Measurements from ENCODE around the gene MPRIP. TPM values are rescaled to one million over a fixed set of nuclear protein-coding genes. Genes with fewer than 3 reads are reported as not detected.

Gene MPRIP
- total and polyA plus RNA-seq, 8 donors: 80.2 to 518 (median 190) TPM

GRCh38 chr17:17055286-17056155 lies 13.3 kb downstream of the MPRIP start:
- Histone ChIP-seq H3K4me1 (peaks cover 51 to 96% (median 82%) of the 10 kb centered on the region in 4 donors), H3K27me3 (no peaks in the 10 kb centered on the region), H3K4me3 (no peak overlapping the region), H3K27ac (peak overlapping the region; percentile 20 to 73 (median 71)), H3K36me3 (peaks cover 0 to 27% (median 14%) of the 10 kb centered on the region in 4 donors), H3K9me3 (no peaks in the 10 kb centered on the region)
- WGBS, 5 donors: 45 to 66% (median 63%) methylated on average over 14 to 16 of the region's 16 CpGs
- peak; percentile 28 to 58 for DNase-seq
- TF ChIP-seq POLR2A (IDR thresholded peaks at IDR 0.05): no peak
- TF ChIP-seq POLR2AphosphoS5 (IDR thresholded peaks at IDR 0.05): no peak
- TF ChIP-seq CTCF (IDR thresholded peaks at IDR 0.05): no peak
- no peak for TF ChIP-seq EP300 (IDR thresholded peaks at IDR 0.05)
- intact Hi-C loops (cut with DNase I; ENCODE audit: low total_unique reads): no loop called here

DNA sequence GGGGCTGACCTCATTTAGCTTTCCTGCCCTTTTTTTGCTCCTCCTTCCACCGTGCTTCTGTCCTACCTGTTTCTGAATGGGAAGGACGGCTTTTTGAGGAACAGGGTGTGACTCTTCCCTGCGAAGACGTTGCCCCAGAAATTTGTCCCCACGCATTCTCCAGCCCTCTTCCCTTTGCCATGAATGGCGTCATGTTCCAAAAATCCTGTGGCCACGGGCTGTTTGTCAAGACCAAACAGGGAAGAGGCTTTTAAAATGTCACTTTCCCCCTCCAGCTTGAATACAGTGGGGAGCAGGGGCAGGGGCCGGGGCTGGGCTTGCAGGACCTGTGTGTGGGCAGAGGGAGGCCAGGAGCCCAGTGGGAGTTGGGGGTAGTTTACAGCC lies 13.9 kb downstream of the MPRIP start:
- no peaks in the 10 kb centered on the region for H3K9me3 ChIP-seq
- H3K4me3 ChIP-seq: no peak overlapping the region
- H3K36me3 ChIP-seq: peaks cover 0 to 27% (median 14%) of the 10 kb centered on the region in 4 donors
- H3K4me1 ChIP-seq: peaks cover 49 to 96% (median 84%) of the 10 kb centered on the region in 4 donors
- peak overlapping the region; percentile 20 to 73 (median 71) for H3K27ac ChIP-seq
- no peaks in the 10 kb centered on the region for H3K27me3 ChIP-seq
- intact Hi-C loops (cut with DNase I; ENCODE audit: low total_unique reads): no loop called here
- DNase-seq: peak; percentile 24 to 42
- 26 to 39% (median 35%) methylated on average over 8 of the region's 8 CpGs for WGBS, 5 donors
- TF ChIP-seq POLR2AphosphoS5 (IDR thresholded peaks at IDR 0.05) (no peak), POLR2A (IDR thresholded peaks at IDR 0.05) (no peak), EP300 (IDR thresholded peaks at IDR 0.05) (no peak), CTCF (IDR thresholded peaks at IDR 0.05) (no peak)

DNA sequence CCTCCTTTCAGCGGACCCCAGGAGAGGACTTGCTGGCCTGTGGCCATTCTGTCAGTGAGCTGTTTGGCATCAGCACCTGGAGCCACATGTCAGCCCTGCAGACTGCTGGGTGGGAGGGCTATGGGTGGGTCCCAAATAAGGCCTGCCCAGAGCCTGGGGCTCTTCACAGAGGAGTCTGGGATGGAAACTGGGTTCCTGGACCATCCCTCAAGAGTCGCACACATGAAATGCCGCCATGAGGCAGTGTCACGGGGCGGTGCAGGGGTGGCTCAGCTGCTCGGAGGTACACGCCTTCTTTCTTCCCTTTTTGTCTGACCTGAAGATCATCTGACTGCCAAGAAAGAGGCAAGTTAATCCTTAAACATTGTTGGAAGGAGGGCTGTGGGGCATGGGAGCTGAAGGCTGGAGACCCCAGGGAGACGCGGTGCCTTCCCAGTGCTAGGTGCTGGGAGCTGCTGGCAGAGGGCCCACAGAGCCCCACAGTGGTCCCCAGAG lies 14.8 kb downstream of the MPRIP start:
- H3K9me3 ChIP-seq: no peaks in the 10 kb centered on the region
- peaks cover 0 to 28% (median 14%) of the 10 kb centered on the region in 4 donors for H3K36me3 ChIP-seq
- peaks cover 48 to 96% (median 82%) of the 10 kb centered on the region in 4 donors for H3K4me1 ChIP-seq
- 82 to 93% (median 89%) methylated on average over 9 of the region's 9 CpGs for WGBS, 5 donors
- H3K4me3 ChIP-seq: no peak overlapping the region
- DNase-seq: peak in 1 of 2 donors; percentile 19
- H3K27ac ChIP-seq: peak overlapping the region in 2 of 5 donors; percentile 65 to 73
- TF ChIP-seq EP300 (IDR thresholded peaks at IDR 0.05): no peak
- TF ChIP-seq POLR2A (IDR thresholded peaks at IDR 0.05): no peak
- intact Hi-C loops (cut with DNase I; ENCODE audit: low total_unique reads): no loop called here
- no peaks in the 10 kb centered on the region for H3K27me3 ChIP-seq

DNA sequence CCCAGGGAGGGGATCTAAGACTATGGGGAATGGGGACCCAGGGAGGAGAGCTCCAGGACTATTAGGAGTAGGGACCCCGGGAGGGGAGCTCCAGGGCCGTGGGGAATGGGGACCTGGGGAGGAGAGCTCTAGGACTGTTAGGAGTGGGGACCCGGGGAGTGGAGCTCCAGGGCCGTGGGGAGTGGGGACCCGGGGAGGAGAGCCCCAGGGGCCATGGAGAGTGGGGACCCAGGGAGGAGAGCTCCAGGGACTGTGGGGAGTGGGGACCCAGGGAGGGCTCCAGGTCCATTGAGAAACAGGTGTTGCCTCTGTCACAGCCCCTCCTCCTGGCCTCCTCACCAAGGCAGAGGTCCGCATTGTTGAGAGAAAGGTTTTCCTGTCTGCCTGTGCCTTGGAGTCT lies 16.0 kb downstream of the MPRIP start:
- WGBS, 5 donors: 68 to 91% (median 87%) methylated on average over 6 of the region's 6 CpGs
- H3K4me3 ChIP-seq: no peak overlapping the region
- peak overlapping the region in 1 of 5 donors; percentile 21 for H3K27ac ChIP-seq
- TF ChIP-seq EP300 (IDR thresholded peaks at IDR 0.05): no peak
- TF ChIP-seq POLR2A (IDR thresholded peaks at IDR 0.05): no peak
- TF ChIP-seq POLR2AphosphoS5 (IDR thresholded peaks at IDR 0.05): no peak
- no peak for TF ChIP-seq CTCF (IDR thresholded peaks at IDR 0.05)
- H3K4me1 ChIP-seq: peaks cover 46 to 96% (median 82%) of the 10 kb centered on the region in 4 donors
- peak in 1 of 2 donors; percentile 17 for DNase-seq
- H3K27me3 ChIP-seq: no peaks in the 10 kb centered on the region
- H3K36me3 ChIP-seq: peaks cover 0 to 36% (median 14%) of the 10 kb centered on the region in 4 donors
- intact Hi-C loops (cut with DNase I; ENCODE audit: low total_unique reads): no loop called here
- H3K9me3 ChIP-seq: no peaks in the 10 kb centered on the region
